ENCODE data around the gene KIAA1217.

KIAA1217 gene

GRCh38 chr10:24254180-24254579 is 45.2 kb downstream of the KIAA1217 start:
- TF ChIP-seq CTCF (IDR thresholded peaks at IDR 0.05; ENCODE audit: borderline replicate concordance, insufficient read depth, low read depth, low read length): no peak
- H3K4me3 ChIP-seq (ENCODE audit: low read depth, low read length): no peak overlapping the region

- no peak for TF ChIP-seq CTCF (IDR thresholded peaks at IDR 0.05; ENCODE audit: borderline replicate concordance, insufficient read depth, low read depth, low read length)
- no peak overlapping the region for H3K4me3 ChIP-seq (ENCODE audit: low read depth, low read length)
Observed at GRCh38 chr10:24255115-24255880, 46.4 kb downstream of the KIAA1217 start.

- no peak for TF ChIP-seq CTCF (IDR thresholded peaks at IDR 0.05; ENCODE audit: borderline replicate concordance, insufficient read depth, low read depth, low read length)
- no peak overlapping the region for H3K4me3 ChIP-seq (ENCODE audit: low read depth, low read length)
Observed at GRCh38 chr10:24255881-24256311, 47.0 kb downstream of the KIAA1217 start.

- no peak overlapping the region for H3K4me3 ChIP-seq (ENCODE audit: low read depth, low read length)
- TF ChIP-seq CTCF (IDR thresholded peaks at IDR 0.05; ENCODE audit: borderline replicate concordance, insufficient read depth, low read depth, low read length): no peak
Observed at GRCh38 chr10:24256619-24257107, 47.7 kb downstream of the KIAA1217 start.

GRCh38 chr10:24257588-24257987 is 48.6 kb downstream of the KIAA1217 start:
- no peak overlapping the region for H3K4me3 ChIP-seq (ENCODE audit: low read depth, low read length)
- no peak for TF ChIP-seq CTCF (IDR thresholded peaks at IDR 0.05; ENCODE audit: borderline replicate concordance, insufficient read depth, low read depth, low read length)

GRCh38 chr10:24259365-24260130 is 50.6 kb downstream of the KIAA1217 start:
- H3K4me3 ChIP-seq (ENCODE audit: low read depth, low read length): no peak overlapping the region

More at GRCh38 chr10:24259365-24260130, 50.6 kb downstream of the KIAA1217 start:
- no peak for TF ChIP-seq CTCF (IDR thresholded peaks at IDR 0.05; ENCODE audit: borderline replicate concordance, insufficient read depth, low read depth, low read length)

All from GM12875 (cell line).